HL-60 (cell line): Measurements from ENCODE around the gene CCDC158.

ENCODE experiments used
- DNase-seq, 2 experiments: peaks; one replicate each; pipeline ENCODE4 v3.0.0-alpha.2; 2010 to 2020; ENCODE audit warnings: low read depth in 1 of 2, low spot score in 1 of 2
- H3K27ac ChIP-seq: fragments of 250-450 bp; sonication (Bioruptor Pico); replicated peaks from 2 replicates; pipeline ENCODE4 v1.5.1; 2020; ENCODE audit warnings: mild to moderate bottlenecking, moderate library complexity
- H3K27me3 ChIP-seq: fragments of 250-450 bp; sonication (Bioruptor Pico); 2 replicates; pipeline ENCODE4 v1.5.1; 2021; ENCODE audit warnings: mild to moderate bottlenecking, moderate library complexity; ENCODE audit not compliant: insufficient read depth, poor library complexity, severe bottlenecking
- H3K4me3 ChIP-seq: replicated peaks from 2 replicates; pipeline ENCODE4 v1.5.1; 2011; ENCODE audit warnings: mild to moderate bottlenecking, control low read depth, low read length; ENCODE audit not compliant: insufficient read depth
- CTCF ChIP-seq: IDR thresholded peaks from one replicate; pipeline ENCODE4 v1.5.1; 2011; ENCODE audit warnings: low read length, control low read depth, inconsistent platforms; ENCODE audit not compliant: insufficient read depth
- GABPA ChIP-seq: IDR thresholded peaks from 2 replicates; pipeline ENCODE4 v1.6.1; 2012; ENCODE audit warnings: low read depth
- POLR2AphosphoS5 ChIP-seq: IDR thresholded peaks from 2 replicates; pipeline ENCODE4 v1.6.1; 2012; ENCODE audit warnings: low read depth
- REST ChIP-seq: IDR thresholded peaks from 2 replicates; pipeline ENCODE4 v1.6.1; 2012; ENCODE audit warnings: low read depth; ENCODE audit not compliant: insufficient replicate concordance
- SPI1 ChIP-seq: IDR thresholded peaks from 2 replicates; pipeline ENCODE4 v1.6.1; 2012; ENCODE audit warnings: low read depth, mild to moderate bottlenecking, borderline replicate concordance

The CCDC158 gene

GRCh38 chr4:76439491-76439890 is 18.6 kb upstream of the CCDC158 start:
- TF ChIP-seq POLR2AphosphoS5 = no peak
- TF ChIP-seq GABPA = no peak
- TF ChIP-seq CTCF = no peak
- no peak for TF ChIP-seq SPI1
- TF ChIP-seq REST = no peak
- Histone ChIP-seq H3K4me3 (no peak overlapping the region), H3K27ac (no peak overlapping the region), H3K27me3 (peaks cover 23% of the 10 kb centered on the region)
- DNase-seq = no peak

- H3K27ac ChIP-seq = no peak overlapping the region
- no peak for DNase-seq
Observed at GRCh38 chr4:76435528-76436319, 14.8 kb upstream of the CCDC158 start.

More at GRCh38 chr4:76435528-76436319, 14.8 kb upstream of the CCDC158 start:
- H3K27me3 ChIP-seq = peaks cover 28% of the 10 kb centered on the region
- no peak for TF ChIP-seq CTCF
- no peak for TF ChIP-seq REST
- no peak overlapping the region for H3K4me3 ChIP-seq
